ENCODE data around the gene CACNA2D3.
"Not testable (repeated sequence)": the region's sequence is repeated elsewhere in the genome, so short reads cannot be mapped to it uniquely, and the experiment has no call there.

The CACNA2D3 gene

GRCh38 chr3:54967731-54968161, 845.4 kb downstream of the CACNA2D3 start:
- no peak overlapping the region for H3K4me3 ChIP-seq (ENCODE audit: low read depth, low read length)

GRCh38 chr3:54968546-54969172, 846.3 kb downstream of the CACNA2D3 start:
- H3K4me3 ChIP-seq (ENCODE audit: low read depth, low read length), result no peak overlapping the region

- H3K4me3 ChIP-seq (ENCODE audit: low read depth, low read length), result no peak overlapping the region
These were observed 847.3 kb downstream of the CACNA2D3 start for GRCh38 chr3:54969652-54970051.

- no peak overlapping the region for H3K4me3 ChIP-seq (ENCODE audit: low read depth, low read length)
These were observed 848.5 kb downstream of the CACNA2D3 start for GRCh38 chr3:54970895-54971294.

GRCh38 chr3:54977439-54977838, 855.1 kb downstream of the CACNA2D3 start:
- no peak overlapping the region for H3K4me3 ChIP-seq (ENCODE audit: low read depth, low read length)

- not testable (repeated sequence) for H3K4me3 ChIP-seq (ENCODE audit: low read depth, low read length)
These were observed 855.6 kb downstream of the CACNA2D3 start for GRCh38 chr3:54977946-54978345.

GRCh38 chr3:54982807-54983206, 860.5 kb downstream of the CACNA2D3 start:
- H3K4me3 ChIP-seq (ENCODE audit: low read depth, low read length), result no peak overlapping the region

- no peak overlapping the region for H3K4me3 ChIP-seq (ENCODE audit: low read depth, low read length)
These were observed 861.1 kb downstream of the CACNA2D3 start for GRCh38 chr3:54983266-54984099.

GRCh38 chr3:54985856-54986255, 863.5 kb downstream of the CACNA2D3 start:
- no peak overlapping the region for H3K4me3 ChIP-seq (ENCODE audit: low read depth, low read length)

- no peak overlapping the region for H3K4me3 ChIP-seq (ENCODE audit: low read depth, low read length)
These were observed 863.9 kb downstream of the CACNA2D3 start for GRCh38 chr3:54986294-54986693.

- H3K4me3 ChIP-seq (ENCODE audit: low read depth, low read length), result no peak overlapping the region
These were observed 865.4 kb downstream of the CACNA2D3 start for GRCh38 chr3:54987719-54988118.

- H3K4me3 ChIP-seq (ENCODE audit: low read depth, low read length), result no peak overlapping the region
These were observed 866.0 kb downstream of the CACNA2D3 start for GRCh38 chr3:54988302-54988837.

- H3K4me3 ChIP-seq (ENCODE audit: low read depth, low read length), result no peak overlapping the region
These were observed 866.7 kb downstream of the CACNA2D3 start for GRCh38 chr3:54988838-54989630.

- no peak overlapping the region for H3K4me3 ChIP-seq (ENCODE audit: low read depth, low read length)
These were observed 871.8 kb downstream of the CACNA2D3 start for GRCh38 chr3:54994111-54994513.

- no peak overlapping the region for H3K4me3 ChIP-seq (ENCODE audit: low read depth, low read length)
These were observed 876.8 kb downstream of the CACNA2D3 start for GRCh38 chr3:54999159-54999558.

- H3K4me3 ChIP-seq (ENCODE audit: low read depth, low read length), result no peak overlapping the region
These were observed 877.5 kb downstream of the CACNA2D3 start for GRCh38 chr3:54999811-55000210.

GRCh38 chr3:55000546-55000945, 878.2 kb downstream of the CACNA2D3 start:
- no peak overlapping the region for H3K4me3 ChIP-seq (ENCODE audit: low read depth, low read length)

GRCh38 chr3:55000953-55001352, 878.6 kb downstream of the CACNA2D3 start:
- H3K4me3 ChIP-seq (ENCODE audit: low read depth, low read length), result no peak overlapping the region

- H3K4me3 ChIP-seq (ENCODE audit: low read depth, low read length), result no peak overlapping the region
These were observed 880.1 kb downstream of the CACNA2D3 start for GRCh38 chr3:55002416-55002930.

GRCh38 chr3:55006244-55006676, 883.9 kb downstream of the CACNA2D3 start:
- H3K4me3 ChIP-seq (ENCODE audit: low read depth, low read length), result no peak overlapping the region

GRCh38 chr3:55007971-55008370, 885.6 kb downstream of the CACNA2D3 start:
- H3K4me3 ChIP-seq (ENCODE audit: low read depth, low read length), result no peak overlapping the region

Measured in iPS-11a (cell line).